ENCODE results near the gene MOSMO.
"Not testable (repeated sequence)": the region's sequence is repeated elsewhere in the genome, so short reads cannot be mapped to it uniquely, and the experiment has no call there.

Gene MOSMO

DNA sequence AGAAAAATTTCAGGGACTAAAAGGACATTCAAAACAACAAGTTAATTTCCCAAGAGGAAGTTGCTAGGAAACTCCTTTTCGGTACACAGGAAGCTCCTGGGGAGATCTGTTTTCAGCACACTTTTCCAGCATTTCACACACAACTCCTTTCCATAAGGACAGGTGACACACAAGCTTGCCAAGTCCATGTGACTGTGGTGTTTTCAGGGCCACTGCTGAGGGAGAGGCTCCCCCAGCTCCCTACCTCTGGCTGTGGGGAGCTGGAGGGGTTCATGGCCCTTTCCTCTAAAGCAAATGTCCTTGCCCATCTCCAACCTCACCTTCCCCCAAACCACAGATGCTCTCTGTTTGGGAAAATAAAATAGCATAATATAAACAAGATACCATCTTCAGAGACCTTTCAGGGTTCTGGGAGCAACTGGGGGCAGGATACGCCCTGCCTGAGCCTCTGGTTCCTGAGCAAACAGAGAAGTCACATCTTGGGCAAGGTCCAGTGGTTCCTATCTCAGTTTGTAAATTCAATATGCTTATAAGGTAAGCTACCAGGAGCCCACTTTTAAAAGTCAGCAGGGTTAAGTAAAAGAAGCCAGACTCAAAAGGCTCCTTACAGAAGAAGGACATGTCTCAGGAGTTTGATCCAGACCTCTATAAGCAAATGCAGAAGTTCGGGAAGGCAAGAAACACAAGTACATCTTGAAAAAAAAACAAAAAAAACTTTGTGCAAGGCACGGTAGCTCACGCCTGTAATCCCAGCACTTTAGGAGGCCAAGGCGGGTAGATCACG is 10.0 kb upstream of the MOSMO start:
- no peak for DNase-seq (ENCODE audit: low read depth, low spot score)
- H3K4me3 ChIP-seq (ENCODE audit: low read length): no peak overlapping the region

DNA sequence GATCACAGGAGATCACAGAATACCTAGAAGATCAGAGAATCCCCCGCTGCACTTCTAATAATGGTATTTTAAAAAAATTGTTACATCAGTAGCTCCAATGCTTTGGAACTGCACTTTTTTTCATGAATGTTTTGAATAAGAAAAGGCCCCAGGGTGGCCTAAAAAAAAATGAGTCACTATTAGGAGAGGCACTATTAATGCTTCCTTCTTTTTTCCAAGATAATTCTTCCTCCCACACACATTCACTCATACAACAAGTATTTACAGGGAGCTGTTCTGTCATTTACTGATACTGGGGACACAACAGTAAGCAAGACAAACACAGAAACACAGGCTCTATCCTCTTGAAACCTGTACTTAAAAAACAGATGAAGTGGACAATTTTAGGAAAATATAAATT is 6.3 kb upstream of the MOSMO start:
- DNase-seq (ENCODE audit: low read depth, low spot score): no peak

DNA sequence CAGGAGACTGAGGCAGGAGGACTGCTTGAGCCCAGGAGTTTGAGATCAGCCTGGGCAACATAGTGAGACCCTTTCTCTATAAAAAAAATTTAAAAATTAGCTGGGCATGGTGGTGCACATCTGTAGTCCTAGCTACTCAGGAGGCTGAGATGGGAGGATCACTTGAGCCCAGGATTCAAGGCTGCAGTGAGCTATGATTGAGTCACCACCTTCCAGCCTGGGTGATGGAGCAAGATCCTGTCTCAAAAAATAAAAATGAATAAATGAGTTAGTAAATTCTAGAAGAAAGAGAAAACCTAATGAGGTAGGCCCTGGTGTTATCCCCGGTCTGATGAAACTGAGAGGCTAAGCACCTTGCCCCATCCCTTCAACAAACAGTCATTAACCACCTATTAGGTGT is 5.9 kb upstream of the MOSMO start:
- H3K4me3 ChIP-seq (ENCODE audit: low read length); DNase-seq (ENCODE audit: low read depth, low spot score): not testable (repeated sequence)

More for the DNA sequence above, 6.3 kb upstream of the MOSMO start:
- H3K4me3 ChIP-seq (ENCODE audit: low read length): no peak overlapping the region

DNA sequence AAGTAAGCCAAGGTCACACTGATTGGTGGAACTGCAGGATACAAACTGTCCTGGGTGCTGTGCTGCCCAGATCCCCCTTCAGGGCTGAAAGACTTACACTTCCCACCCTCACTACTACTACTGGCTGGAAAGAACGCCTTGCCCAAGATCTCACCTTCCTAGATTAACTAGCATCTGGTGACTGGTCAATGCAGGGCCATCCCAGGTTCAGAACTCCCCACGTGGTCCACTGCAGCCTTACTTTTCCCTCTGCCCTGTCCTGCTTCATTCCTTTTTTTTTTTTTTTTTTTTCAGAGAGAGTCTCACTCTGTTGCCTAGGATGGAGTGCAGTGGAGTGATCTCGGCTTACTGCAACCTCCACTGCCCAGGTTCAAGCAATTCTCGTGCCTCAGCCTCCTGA is 4.7 kb upstream of the MOSMO start:
- DNase-seq (ENCODE audit: low read depth, low spot score): no peak
- H3K4me3 ChIP-seq (ENCODE audit: low read length): no peak overlapping the region

DNA sequence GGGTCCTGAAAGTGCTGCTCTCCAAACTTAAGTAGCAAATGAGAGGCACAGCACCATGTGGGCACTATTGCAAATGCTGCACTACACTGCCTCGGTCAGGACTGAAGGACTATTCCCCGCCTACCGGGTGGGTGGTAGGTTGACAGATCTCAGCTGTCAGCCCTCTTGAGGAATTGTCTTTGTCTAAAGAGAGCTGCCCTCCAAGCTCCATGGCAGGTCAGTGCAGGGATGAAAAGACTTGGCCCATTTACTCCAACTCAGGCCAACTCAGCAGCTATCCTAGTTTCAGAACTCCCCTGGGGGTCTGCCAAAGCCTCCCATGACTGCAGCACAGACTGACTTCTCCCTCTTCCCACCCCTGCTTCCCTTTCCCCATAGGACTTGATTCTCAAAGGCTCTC is 3.6 kb upstream of the MOSMO start:
- no peak for DNase-seq (ENCODE audit: low read depth, low spot score)
- H3K4me3 ChIP-seq (ENCODE audit: low read length): no peak overlapping the region

DNA sequence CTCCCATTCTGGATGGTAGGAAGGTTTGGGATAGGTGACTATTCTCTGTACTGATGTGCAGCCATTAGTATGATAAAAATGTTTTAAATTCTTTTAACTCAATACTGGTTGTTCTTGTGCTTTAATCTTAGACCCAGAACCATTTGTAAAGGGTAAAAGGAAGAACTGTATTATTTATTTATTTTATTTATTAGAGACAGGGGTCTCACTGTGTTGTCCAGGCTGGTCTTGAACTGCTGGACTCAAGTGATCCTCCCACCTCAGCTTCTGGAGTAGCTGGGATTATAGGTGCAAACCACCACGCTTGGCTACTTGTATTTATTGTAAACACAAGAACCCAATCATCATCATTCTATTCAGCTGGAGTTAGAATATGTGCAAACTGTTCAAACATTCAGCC is 2.2 kb upstream of the MOSMO start:
- DNase-seq (ENCODE audit: low read depth, low spot score): no peak

DNA sequence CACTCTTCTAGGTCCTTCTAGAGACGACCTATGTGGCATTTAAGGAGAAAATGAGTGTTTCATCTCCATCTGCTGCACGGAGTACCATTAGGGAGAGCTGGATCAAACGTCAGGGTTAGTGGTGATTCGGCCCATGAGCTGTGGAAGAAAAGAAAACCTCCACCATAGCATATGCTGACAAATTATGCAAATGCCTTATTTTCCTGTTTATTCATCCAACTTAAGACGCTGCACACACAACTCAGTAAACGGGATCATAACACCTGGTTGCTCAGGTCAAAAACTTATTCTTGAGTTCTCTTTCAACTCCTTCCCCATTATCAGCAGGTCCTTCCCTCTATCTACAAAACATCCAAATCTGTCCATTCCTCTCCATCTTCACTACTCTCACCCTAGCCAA is 1.3 kb upstream of the MOSMO start:
- DNase-seq (ENCODE audit: low read depth, low spot score): no peak
- H3K4me3 ChIP-seq (ENCODE audit: low read length): no peak overlapping the region

More for the DNA sequence above, 2.2 kb upstream of the MOSMO start:
- H3K4me3 ChIP-seq (ENCODE audit: low read length): no peak overlapping the region

DNA sequence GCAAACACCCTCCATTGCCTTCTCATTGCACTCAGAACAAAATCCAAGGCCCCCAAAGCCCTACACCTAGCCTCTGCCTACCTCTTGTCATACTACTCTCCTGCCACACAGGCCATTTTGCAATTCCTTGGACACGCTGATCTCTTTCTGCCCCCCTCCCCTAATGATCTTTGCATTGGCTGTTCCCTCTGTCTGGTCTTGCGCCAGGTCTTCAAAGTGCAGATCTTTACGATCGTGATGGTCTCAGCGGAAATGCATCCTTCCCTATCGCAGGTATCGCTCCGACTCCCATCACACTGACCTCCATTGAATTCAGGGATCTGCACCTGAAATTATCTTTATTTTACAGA is 777 bp upstream of the MOSMO start:
- peak overlapping the region; percentile 76 for H3K4me3 ChIP-seq (ENCODE audit: low read length)
- no peak for DNase-seq (ENCODE audit: low read depth, low spot score)

DNA sequence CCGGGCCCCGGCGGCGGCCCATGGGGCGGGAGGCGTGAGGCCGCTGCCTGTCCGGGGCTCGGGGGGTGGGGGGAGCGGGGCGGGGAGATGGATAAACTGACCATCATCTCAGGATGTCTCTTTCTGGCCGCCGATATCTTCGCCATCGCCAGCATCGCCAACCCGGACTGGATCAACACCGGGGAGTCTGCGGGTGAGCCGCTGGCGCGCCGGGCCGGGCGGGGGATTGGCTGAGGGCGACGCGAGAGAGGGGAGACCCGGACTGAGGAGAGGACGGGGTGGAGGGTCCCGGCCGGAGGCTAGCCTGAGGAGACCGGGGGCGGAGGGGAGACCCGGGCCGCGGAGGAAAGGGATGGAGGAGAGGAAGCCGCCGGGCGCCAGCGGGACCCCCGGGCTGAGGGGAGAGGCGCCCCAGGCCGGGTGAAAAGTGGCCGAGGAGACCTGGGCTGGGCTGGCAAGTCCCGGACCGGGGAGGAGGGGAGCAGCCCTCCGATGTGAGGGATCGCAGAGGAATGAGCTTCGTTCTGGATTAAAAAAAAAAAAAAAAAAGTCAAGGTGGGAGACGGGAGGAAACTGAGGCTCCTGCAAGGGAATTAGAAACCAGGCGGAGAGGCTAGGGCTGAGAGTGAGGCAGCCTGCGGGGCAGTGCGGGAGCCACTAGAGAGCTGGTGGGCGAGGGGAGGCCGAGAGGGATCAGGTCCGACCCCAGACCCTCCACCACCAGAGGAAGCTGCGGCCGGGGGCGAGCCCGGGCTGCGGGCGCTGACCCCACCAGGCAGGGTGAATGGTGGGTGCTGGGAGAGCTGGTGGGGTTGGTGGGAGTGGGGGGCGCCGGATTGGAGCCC is 526 bp downstream of the MOSMO start:
- no peak for DNase-seq (ENCODE audit: low read depth, low spot score)
- peak overlapping the region; percentile 76 for H3K4me3 ChIP-seq (ENCODE audit: low read length)

DNA sequence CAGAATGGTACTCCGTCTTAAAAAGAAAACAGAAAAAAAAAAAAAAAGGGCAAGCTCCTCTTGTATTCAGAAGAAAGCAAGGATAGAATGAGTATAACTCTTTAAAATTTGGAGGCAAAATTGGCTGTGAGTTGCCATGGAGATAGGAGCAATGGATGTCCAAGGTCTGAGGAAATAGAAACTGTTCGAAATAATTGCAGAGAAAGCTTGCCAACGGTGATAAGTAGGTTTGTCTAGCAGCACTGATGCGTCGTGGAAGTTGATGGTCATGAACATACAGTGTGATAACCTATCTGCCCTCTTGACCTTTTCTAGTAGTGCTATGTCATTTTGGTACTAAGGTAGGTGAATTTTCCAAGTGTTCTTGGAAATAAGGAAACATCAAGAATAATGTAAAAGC is 3.0 kb downstream of the MOSMO start:
- H3K4me3 ChIP-seq (ENCODE audit: low read length): no peak overlapping the region
- DNase-seq (ENCODE audit: low read depth, low spot score): no peak

DNA sequence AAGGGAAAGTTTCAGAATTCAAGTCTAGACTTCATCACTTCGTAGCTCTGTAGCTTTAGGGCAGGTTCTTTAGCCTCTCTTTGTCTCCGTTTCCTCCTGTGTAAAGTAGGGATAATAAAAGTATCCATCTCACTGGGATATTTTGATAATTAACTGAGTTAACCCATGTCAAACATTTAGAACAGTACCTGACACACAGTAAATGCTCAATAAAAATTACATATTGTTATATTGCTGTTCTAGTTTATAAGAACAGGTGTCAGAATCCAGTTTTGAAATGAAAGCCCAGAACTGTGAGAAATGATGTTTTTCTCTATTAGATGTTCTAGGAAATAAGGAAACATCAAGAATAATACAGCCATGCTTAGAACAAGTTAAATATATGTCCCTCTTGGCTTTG is 4.3 kb downstream of the MOSMO start:
- no peak overlapping the region for H3K4me3 ChIP-seq (ENCODE audit: low read length)
- DNase-seq (ENCODE audit: low read depth, low spot score): no peak

DNA sequence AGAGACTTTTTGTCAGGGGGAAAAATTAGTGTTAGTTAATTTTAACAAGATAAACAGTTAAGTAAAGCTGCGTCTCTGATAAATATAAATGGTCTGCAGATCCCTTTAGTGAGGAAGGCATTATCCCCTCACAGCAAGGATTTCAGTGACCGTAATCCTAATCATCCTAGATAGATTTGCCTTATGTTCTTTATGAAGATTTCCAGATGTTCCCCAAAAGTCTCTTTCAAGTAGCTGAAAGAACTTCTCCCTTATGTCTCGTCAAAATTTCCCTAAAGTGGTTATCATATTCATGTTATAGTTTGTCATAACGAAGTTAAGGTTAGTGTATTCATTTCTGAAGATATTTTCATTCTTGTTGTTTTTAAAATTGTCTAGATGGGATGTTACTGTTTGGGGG is 5.6 kb downstream of the MOSMO start:
- no peak for DNase-seq (ENCODE audit: low read depth, low spot score)
- no peak overlapping the region for H3K4me3 ChIP-seq (ENCODE audit: low read length)

DNA sequence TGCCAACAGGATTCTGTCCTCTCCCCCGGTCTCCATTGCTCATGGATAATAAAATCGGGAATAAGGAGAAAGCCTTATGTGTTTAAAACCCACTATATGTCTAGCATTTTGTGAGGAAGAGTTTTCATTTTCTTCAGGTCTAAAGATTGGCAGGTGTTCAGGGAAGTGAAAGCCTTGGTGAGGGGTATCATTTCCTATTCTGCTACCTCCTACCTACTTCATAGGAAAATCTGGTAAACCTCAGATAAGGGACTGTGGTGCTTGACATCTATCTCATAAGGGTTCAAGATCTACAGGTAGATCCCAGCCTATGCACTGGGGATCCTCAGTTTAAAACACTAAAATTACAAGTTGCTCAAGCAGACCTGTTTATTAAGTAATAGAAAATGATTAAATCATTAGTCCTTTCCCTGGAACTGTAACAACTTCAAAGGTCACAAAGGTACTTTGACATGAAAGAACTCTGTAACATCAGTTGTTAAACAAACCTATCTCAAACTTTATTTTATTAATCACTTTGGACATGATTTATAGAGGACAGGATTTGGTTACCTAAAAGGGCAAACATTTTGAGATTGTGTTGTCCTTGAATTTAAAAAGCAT is 6.5 kb downstream of the MOSMO start:
- DNase-seq (ENCODE audit: low read depth, low spot score): no peak
- no peak overlapping the region for H3K4me3 ChIP-seq (ENCODE audit: low read length)

DNA sequence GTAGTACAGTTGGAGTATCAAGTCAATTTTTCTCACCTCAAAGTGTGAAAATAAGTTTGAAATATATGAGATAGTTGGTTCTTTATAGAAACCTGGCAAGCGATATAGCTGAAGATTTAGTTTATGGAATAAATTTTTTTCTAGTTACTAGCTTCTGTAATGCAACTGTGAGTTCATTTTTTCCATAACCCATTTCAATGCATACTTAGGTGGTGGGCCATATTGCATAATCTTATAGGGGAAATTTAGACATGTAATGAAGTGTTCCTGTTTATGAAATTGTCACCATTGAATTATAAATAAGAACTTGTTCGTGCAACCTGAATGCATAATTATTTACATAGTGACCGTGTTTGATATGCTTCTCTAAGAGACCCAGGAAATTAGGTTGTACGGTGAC is 9.0 kb downstream of the MOSMO start:
- no peak overlapping the region for H3K4me3 ChIP-seq (ENCODE audit: low read length)
- no peak for DNase-seq (ENCODE audit: low read depth, low spot score)

DNA sequence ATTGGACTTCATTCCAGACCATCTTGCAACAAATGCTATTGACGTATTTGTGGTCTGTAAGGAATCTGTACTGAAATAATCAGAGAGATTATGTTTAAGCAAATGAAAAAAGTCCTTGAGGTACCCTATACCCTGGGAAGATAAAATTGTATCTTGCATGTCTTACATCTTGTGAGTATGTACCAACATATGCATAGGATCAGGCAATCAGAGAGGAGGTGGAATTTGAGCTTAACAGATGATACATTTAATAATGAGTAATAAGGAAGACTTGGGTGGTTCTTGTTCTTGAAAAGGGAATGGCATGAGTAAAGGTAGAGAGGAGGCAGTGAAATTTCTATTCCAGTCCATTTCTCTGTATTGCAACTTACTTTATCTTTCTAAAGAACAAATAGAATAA is 10.6 kb downstream of the MOSMO start:
- DNase-seq (ENCODE audit: low read depth, low spot score): no peak
- no peak overlapping the region for H3K4me3 ChIP-seq (ENCODE audit: low read length)

DNA sequence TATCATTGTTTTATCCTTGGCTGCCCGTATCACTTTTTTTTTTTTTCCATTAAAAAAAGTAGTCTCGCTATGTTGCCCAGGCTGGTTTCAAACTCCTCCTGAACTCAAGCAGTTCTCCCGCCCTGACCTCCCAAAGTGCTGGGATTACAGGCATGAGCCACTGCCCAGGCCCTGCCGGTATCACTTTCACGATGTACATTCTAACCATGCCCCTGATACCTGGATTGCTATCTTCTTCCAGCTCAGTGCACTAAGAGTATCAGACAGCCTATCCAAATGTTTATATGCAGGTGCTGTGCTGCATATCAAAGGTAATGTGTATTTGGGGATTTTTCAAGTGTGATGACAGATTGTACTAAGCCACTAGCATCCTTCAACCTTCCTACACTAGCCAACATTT is 14.2 kb downstream of the MOSMO start:
- DNase-seq (ENCODE audit: low read depth, low spot score): no peak
- no peak overlapping the region for H3K4me3 ChIP-seq (ENCODE audit: low read length)

DNA sequence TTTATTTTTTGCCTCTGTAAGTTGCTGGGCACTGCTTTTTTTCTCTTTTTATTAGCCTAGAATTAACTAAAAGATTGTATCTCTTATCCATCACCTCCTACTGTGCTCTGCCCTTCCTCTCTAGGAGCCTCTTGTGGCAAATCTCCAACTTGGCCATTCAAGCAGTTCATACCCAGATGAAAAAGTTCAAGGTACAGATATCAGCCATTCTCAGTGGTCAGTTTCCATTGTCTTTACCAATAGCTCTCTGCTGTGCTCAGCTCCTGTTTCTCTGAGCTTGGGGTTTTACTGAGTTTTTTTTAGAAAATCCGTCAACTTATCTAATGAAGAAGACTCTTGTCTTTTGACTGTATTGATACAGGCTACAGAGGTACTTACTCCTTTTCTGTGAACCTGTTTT is 15.6 kb downstream of the MOSMO start:
- no peak overlapping the region for H3K4me3 ChIP-seq (ENCODE audit: low read length)
- no peak for DNase-seq (ENCODE audit: low read depth, low spot score)

DNA sequence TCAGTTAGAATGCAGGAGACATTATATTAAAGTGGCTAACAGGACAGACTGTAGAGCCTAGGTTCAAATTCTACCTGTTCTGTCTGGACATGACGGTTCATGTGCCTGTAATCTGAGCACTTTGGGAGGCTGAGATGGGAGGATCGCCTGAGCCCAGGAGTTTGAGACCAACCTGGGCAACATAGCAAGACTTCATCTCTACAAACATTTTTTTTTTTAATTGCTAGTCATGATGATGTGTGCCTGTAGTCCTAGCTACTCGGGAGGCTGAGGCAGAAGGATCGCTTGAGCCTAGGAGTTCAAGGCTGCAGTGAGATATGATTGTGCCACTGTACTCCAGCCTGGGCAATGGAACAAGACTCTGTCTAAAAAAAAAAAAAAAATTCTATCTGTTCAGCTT is 16.9 kb downstream of the MOSMO start:
- not testable (repeated sequence) for DNase-seq (ENCODE audit: low read depth, low spot score); H3K4me3 ChIP-seq (ENCODE audit: low read length)

DNA sequence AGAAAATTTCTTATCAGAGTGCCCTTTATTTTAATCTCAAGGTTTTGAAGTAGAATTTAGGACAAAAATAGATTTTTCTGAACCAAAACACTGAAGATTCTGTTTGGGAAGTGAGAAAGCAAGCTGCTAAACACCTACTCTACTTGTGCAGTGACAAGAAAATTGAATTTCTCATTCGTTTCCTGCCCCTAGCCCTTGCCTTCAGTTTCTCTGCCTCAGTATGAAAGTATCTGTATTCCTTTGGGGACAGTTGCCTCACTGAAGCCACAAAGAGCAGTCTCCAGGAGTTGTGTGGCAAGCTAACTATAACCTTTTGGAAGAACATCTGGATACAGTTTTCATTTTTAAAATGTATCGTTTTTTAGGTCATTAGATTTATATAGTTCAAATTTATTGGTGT is 19.7 kb downstream of the MOSMO start:
- DNase-seq (ENCODE audit: low read depth, low spot score): no peak
- no peak overlapping the region for H3K4me3 ChIP-seq (ENCODE audit: low read length)

DNA sequence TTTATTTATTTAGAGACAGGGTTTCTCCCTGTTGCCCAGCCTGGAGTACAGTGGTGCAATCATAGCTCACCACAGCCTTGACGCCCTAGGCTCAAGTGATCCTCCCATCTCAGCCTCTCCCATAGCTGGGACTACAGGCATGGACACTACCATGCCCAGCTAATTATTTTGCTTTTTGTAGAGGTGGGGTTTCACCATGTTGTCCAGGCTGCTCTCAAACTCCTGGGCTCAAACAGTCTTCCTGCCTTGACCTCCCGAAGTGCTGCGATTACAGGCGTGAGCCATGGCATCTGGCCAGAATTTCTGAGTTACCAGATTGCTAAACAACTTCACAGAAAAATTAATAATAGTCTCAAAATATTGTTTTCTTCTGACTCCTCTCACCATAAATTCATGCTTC is 21.7 kb downstream of the MOSMO start:
- no peak for DNase-seq (ENCODE audit: low read depth, low spot score)

More for the DNA sequence above, 21.7 kb downstream of the MOSMO start:
- H3K4me3 ChIP-seq (ENCODE audit: low read length): no peak overlapping the region

Data from Jurkat, Clone E6-1 (cell line).